ENCODE measurements around the gene MRPS2.
"Not testable (repeated sequence)": the region's sequence is repeated elsewhere in the genome, so short reads cannot be mapped to it uniquely, and the experiment has no call there.

DNA sequence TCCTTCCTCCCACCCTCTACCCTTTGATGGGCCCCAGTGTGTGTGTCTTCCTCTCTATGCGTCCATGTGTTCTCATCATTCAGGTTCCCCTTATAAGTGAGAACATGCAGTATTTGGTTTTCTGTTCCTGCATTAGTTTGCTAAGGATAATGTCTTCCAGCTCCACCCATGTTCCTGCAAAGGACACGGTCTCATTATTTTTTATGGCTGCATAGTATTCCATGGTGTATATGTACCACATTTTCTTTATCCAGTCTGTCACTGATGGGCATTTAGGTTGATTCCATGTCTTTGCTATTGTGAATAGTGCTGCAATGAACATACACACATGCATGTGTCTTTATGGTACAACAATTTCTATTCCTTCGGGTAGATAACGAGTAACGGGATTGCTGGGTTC is 42.0 kb upstream of the MRPS2 start:
- TF ChIP-seq, protein P1, sequence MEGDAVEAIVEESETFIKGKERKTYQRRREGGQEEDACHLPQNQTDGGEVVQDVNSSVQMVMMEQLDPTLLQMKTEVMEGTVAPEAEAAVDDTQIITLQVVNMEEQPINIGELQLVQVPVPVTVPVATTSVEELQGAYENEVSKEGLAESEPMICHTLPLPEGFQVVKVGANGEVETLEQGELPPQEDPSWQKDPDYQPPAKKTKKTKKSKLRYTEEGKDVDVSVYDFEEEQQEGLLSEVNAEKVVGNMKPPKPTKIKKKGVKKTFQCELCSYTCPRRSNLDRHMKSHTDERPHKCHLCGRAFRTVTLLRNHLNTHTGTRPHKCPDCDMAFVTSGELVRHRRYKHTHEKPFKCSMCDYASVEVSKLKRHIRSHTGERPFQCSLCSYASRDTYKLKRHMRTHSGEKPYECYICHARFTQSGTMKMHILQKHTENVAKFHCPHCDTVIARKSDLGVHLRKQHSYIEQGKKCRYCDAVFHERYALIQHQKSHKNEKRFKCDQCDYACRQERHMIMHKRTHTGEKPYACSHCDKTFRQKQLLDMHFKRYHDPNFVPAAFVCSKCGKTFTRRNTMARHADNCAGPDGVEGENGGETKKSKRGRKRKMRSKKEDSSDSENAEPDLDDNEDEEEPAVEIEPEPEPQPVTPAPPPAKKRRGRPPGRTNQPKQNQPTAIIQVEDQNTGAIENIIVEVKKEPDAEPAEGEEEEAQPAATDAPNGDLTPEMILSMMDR (conservative IDR thresholded peaks at IDR 0.05), result not testable (repeated sequence)
- not testable (repeated sequence) for TF ChIP-seq EZH2 (IDR thresholded peaks at IDR 0.05; ENCODE audit: low read depth)
